PC-9 (cell line): Measurements from ENCODE around the gene LRIG2. TPM values are rescaled to one million over a fixed set of nuclear protein-coding genes. Genes with fewer than 3 reads are reported as not detected.

Source experiments
- BruUV-seq: library from RNA; stranded (reverse); fragments of 400-500 nt; replicated peaks from 2 replicates; lab custom pipeline; 2021; lab: Mats Ljungman, UMichigan
- CTCF ChIA-PET: fragments of 300-600 bp; sonication (Branson Sonifier 250); formaldehyde crosslinking; loops from one replicate; lab custom pipeline; 2022; ENCODE audit warnings: antibody characterized with exemption; lab: Charles Lee
- POLR2A ChIA-PET: fragments of 300-600 bp; sonication (Branson Sonifier 250); formaldehyde crosslinking; loops from one replicate; lab custom pipeline; 2022; ENCODE audit warnings: antibody characterized with exemption; ENCODE audit not compliant: unreplicated experiment; lab: Charles Lee
- DNase-seq, 2 experiments: peaks; one replicate each; pipeline versions ENCODE4 v3.0.0 to v3.0.0-alpha.2; 2015 to 2022; ENCODE audit warnings: mixed read lengths in 1 of 2
- H2AFZ ChIP-seq: fragments of 200-600 bp; sonication (generic); 2 replicates; pipeline ENCODE4 v1.8.1; 2017; ENCODE audit warnings: antibody characterized with exemption
- H3F3A ChIP-seq: fragments of 200-600 bp; sonication (generic); 2 replicates; pipeline ENCODE4 v1.8.1; 2017; ENCODE audit warnings: antibody characterized with exemption, mild to moderate bottlenecking, low read depth; ENCODE audit not compliant: insufficient read depth
- H3K27ac ChIP-seq: fragments of 200-600 bp; sonication (generic); 2 replicates; pipeline ENCODE4 v1.6.1; 2016; ENCODE audit warnings: mixed run types
- H3K27me3 ChIP-seq: fragments of 200-600 bp; sonication (generic); 2 replicates; pipeline ENCODE4 v1.6.1; 2016; ENCODE audit warnings: low read depth, mixed run types; ENCODE audit not compliant: insufficient read depth
- H3K36me3 ChIP-seq: fragments of 200-600 bp; sonication (generic); 2 replicates; pipeline ENCODE4 v1.6.1; 2016; ENCODE audit warnings: low read depth, mixed run types
- H3K4me1 ChIP-seq: fragments of 200-600 bp; sonication (generic); replicated peaks from 2 replicates; pipeline ENCODE4 v1.6.1; 2016; ENCODE audit warnings: mixed run types; ENCODE audit not compliant: insufficient read depth
- H3K4me2 ChIP-seq: fragments of 200-600 bp; sonication (generic); 2 replicates; pipeline ENCODE4 v1.6.1; 2017; ENCODE audit warnings: mixed run types
- H3K4me3 ChIP-seq: fragments of 200-600 bp; sonication (generic); 2 replicates; pipeline ENCODE4 v1.6.1; 2016; ENCODE audit warnings: mixed run types
- H3K79me2 ChIP-seq: fragments of 200-600 bp; sonication (generic); 2 replicates; pipeline ENCODE4 v1.6.1; 2017; ENCODE audit warnings: low read depth, mixed run types
- H3K9me2 ChIP-seq: fragments of 200-600 bp; sonication (generic); 2 replicates; pipeline ENCODE4 v1.8.1; 2017; ENCODE audit warnings: mild to moderate bottlenecking; ENCODE audit not compliant: insufficient read depth
- H3K9me3 ChIP-seq: fragments of 200-600 bp; sonication (generic); 2 replicates; pipeline ENCODE4 v1.8.1; 2016; ENCODE audit warnings: low read depth; ENCODE audit not compliant: insufficient read depth
- H4K20me1 ChIP-seq: fragments of 200-600 bp; sonication (generic); 2 replicates; pipeline ENCODE4 v1.8.1; 2017; ENCODE audit not compliant: insufficient read depth
- CTCF ChIP-seq: fragments of 200-600 bp; sonication (generic); conservative IDR thresholded peaks from 2 replicates; pipeline ENCODE4 v1.6.1; 2017; ENCODE audit warnings: mixed run types, antibody characterized with exemption, mild to moderate bottlenecking, moderate library complexity
- EZH2 ChIP-seq: fragments of 200-600 bp; sonication (generic); IDR thresholded peaks from 2 replicates; pipeline ENCODE4 v1.8.0; 2017; ENCODE audit warnings: antibody characterized with exemption, low read depth
- intact Hi-C: fragments of 100-400 bp; cut with micrococcal nuclease; formaldehyde crosslinking; loops from one replicate; pipeline ENCODE4 v1.10.0; 2022; ENCODE audit not compliant: unreplicated experiment
- total RNA-seq: library from RNA; stranded (reverse); gene quantifications from 2 replicates; pipeline ENCODE4 v1.2.3, GENCODE V29; 2021

LRIG2 gene
- total RNA-seq, 1 experiment from 2014 or later, result 10.6 TPM

GRCh38 chr1:113096493-113096892 is 23.5 kb downstream of the LRIG2 start:
- Histone ChIP-seq H2AFZ (no peak overlapping the region), H3K27me3 (no peaks in the 10 kb centered on the region), H3K9me3 (no peaks in the 10 kb centered on the region), H3K9me2 (no peaks in the 10 kb centered on the region), H3K36me3 (peaks cover 60% of the 10 kb centered on the region), H3K4me1 (peaks cover 2% of the 10 kb centered on the region), H3K79me2 (no peaks in the 10 kb centered on the region), H3K4me2 (no peak overlapping the region), H4K20me1 (no peaks in the 10 kb centered on the region), H3F3A (peaks cover 3% of the 10 kb centered on the region), H3K27ac (no peak overlapping the region), H3K4me3 (no peak overlapping the region)
- TF ChIP-seq EZH2 (no peak), CTCF (no peak)
- BruUV-seq, result no TSS peak
- ChIA-PET POLR2A (no interaction called here), CTCF (no interaction called here)
- no peak for DNase-seq
- intact Hi-C loops, result no loop called here

GRCh38 chr1:113101588-113101987 is 28.6 kb downstream of the LRIG2 start:
- Histone ChIP-seq H3K27me3 (no peaks in the 10 kb centered on the region), H4K20me1 (no peaks in the 10 kb centered on the region), H3K4me1 (peaks cover 23% of the 10 kb centered on the region), H3K36me3 (peaks cover 74% of the 10 kb centered on the region), H3K9me3 (no peaks in the 10 kb centered on the region), H3F3A (peaks cover 13% of the 10 kb centered on the region), H3K27ac (peak overlapping the region; percentile 5; the same call in 1 of the 2 replicates), H2AFZ (no peak overlapping the region), H3K9me2 (no peaks in the 10 kb centered on the region), H3K4me2 (no peak overlapping the region), H3K79me2 (0 out of 2 replicates have a peak, but pooled peaks cover 4% of the 10 kb centered on the region), H3K4me3 (no peak overlapping the region)
- CTCF ChIA-PET, result no interaction called here
- no peak for TF ChIP-seq CTCF
- TF ChIP-seq EZH2, result no peak
- POLR2A ChIA-PET, result no interaction called here
- DNase-seq, result no peak
- BruUV-seq, result no TSS peak
- intact Hi-C loops, result no loop called here

- Histone ChIP-seq H3K27me3 (no peaks in the 10 kb centered on the region), H3K9me2 (no peaks in the 10 kb centered on the region), H3K4me1 (peaks cover 23% of the 10 kb centered on the region), H3K36me3 (peaks cover 72% of the 10 kb centered on the region), H3K27ac (peak overlapping the region; percentile 24), H2AFZ (no peak overlapping the region), H4K20me1 (no peaks in the 10 kb centered on the region), H3K4me3 (no peak overlapping the region), H3K4me2 (peak overlapping the region; percentile 43), H3F3A (peaks cover 13% of the 10 kb centered on the region), H3K9me3 (no peaks in the 10 kb centered on the region), H3K79me2 (0 out of 2 replicates have a peak, but pooled peaks cover 4% of the 10 kb centered on the region)
- peak; percentile 13 to 88 for DNase-seq
- BruUV-seq, result no TSS peak
- POLR2A ChIA-PET, result no interaction called here
- TF ChIP-seq EZH2 (no peak), CTCF (no peak)
- CTCF ChIA-PET, result interaction anchor here (0.8 kb wide), 1 partner anchor 30 kb away, joined by 8 read pairs; the partner anchor contains the start of gene LRIG2
- intact Hi-C loops, result no loop called here
Measured at GRCh38 chr1:113103048-113103447, 30.1 kb downstream of the LRIG2 start.
